ENCODE data around the gene TRIOBP. TPM values are rescaled to one million over a fixed set of nuclear protein-coding genes. Genes with fewer than 3 reads are reported as not detected.
"Not testable (repeated sequence)": the region's sequence is repeated elsewhere in the genome, so short reads cannot be mapped to it uniquely, and the experiment has no call there.

TRIOBP gene
- total RNA-seq, 1 donor from 2014 or later: 33.7 TPM

- DNase-seq: no peak
- H3K36me3 Mint-ChIP-seq (ENCODE audit: unreplicated experiment): no peaks in the 10 kb centered on the region
- peaks cover 2% of the 10 kb centered on the region for H3K27me3 Mint-ChIP-seq (ENCODE audit: unreplicated experiment)
- peaks cover 5% of the 10 kb centered on the region for H3K9me3 Mint-ChIP-seq (ENCODE audit: unreplicated experiment)
- no peak for TF ChIP-seq CTCF (IDR thresholded peaks at IDR 0.05; ENCODE audit: partially characterized antibody, unreplicated experiment)
- H3K4me1 Mint-ChIP-seq (ENCODE audit: low read depth, unreplicated experiment): peaks cover 6% of the 10 kb centered on the region
- H3K27ac Mint-ChIP-seq (ENCODE audit: unreplicated experiment): no peak overlapping the region
- H3K4me3 Mint-ChIP-seq (ENCODE audit: unreplicated experiment): no peak overlapping the region
Measured at GRCh38 chr22:37796079-37796478, 99.2 kb downstream of the TRIOBP start.

- not testable (repeated sequence) for H3K4me3 Mint-ChIP-seq (ENCODE audit: unreplicated experiment); H3K4me1 Mint-ChIP-seq (ENCODE audit: low read depth, unreplicated experiment); H3K27me3 Mint-ChIP-seq (ENCODE audit: unreplicated experiment); H3K9me3 Mint-ChIP-seq (ENCODE audit: unreplicated experiment); DNase-seq; H3K27ac Mint-ChIP-seq (ENCODE audit: unreplicated experiment); H3K36me3 Mint-ChIP-seq (ENCODE audit: unreplicated experiment)
Measured at GRCh38 chr22:37797259-37797658, 100.4 kb downstream of the TRIOBP start.

- TF ChIP-seq CTCF (IDR thresholded peaks at IDR 0.05; ENCODE audit: partially characterized antibody, unreplicated experiment): no peak
- peaks cover 6% of the 10 kb centered on the region for H3K4me1 Mint-ChIP-seq (ENCODE audit: low read depth, unreplicated experiment)
- DNase-seq: no peak
- H3K36me3 Mint-ChIP-seq (ENCODE audit: unreplicated experiment): no peaks in the 10 kb centered on the region
- no peak overlapping the region for H3K27ac Mint-ChIP-seq (ENCODE audit: unreplicated experiment)
- H3K4me3 Mint-ChIP-seq (ENCODE audit: unreplicated experiment): peak overlapping the region; percentile 53
- peaks cover 3% of the 10 kb centered on the region for H3K9me3 Mint-ChIP-seq (ENCODE audit: unreplicated experiment)
- H3K27me3 Mint-ChIP-seq (ENCODE audit: unreplicated experiment): peaks cover 2% of the 10 kb centered on the region
Measured at GRCh38 chr22:37797874-37798500, 101.1 kb downstream of the TRIOBP start.

GRCh38 chr22:37799979-37800378, 103.1 kb downstream of the TRIOBP start:
- not testable (repeated sequence) for H3K36me3 Mint-ChIP-seq (ENCODE audit: unreplicated experiment); H3K4me3 Mint-ChIP-seq (ENCODE audit: unreplicated experiment); DNase-seq; H3K27me3 Mint-ChIP-seq (ENCODE audit: unreplicated experiment); H3K4me1 Mint-ChIP-seq (ENCODE audit: low read depth, unreplicated experiment); H3K9me3 Mint-ChIP-seq (ENCODE audit: unreplicated experiment)
- H3K27ac Mint-ChIP-seq (ENCODE audit: unreplicated experiment): peak overlapping the region; percentile 13

- DNase-seq: no peak
- Mint-ChIP-seq H3K4me1 (ENCODE audit: low read depth, unreplicated experiment) (peaks cover 19% of the 10 kb centered on the region), H3K4me3 (ENCODE audit: unreplicated experiment) (peak overlapping the region; percentile 90), H3K27ac (ENCODE audit: unreplicated experiment) (peak overlapping the region; percentile 22), H3K27me3 (ENCODE audit: unreplicated experiment) (peaks cover 8% of the 10 kb centered on the region), H3K9me3 (ENCODE audit: unreplicated experiment) (peaks cover 7% of the 10 kb centered on the region), H3K36me3 (ENCODE audit: unreplicated experiment) (no peaks in the 10 kb centered on the region)
- TF ChIP-seq CTCF (IDR thresholded peaks at IDR 0.05; ENCODE audit: partially characterized antibody, unreplicated experiment): no peak
Measured at GRCh38 chr22:37801946-37802309, 105.1 kb downstream of the TRIOBP start.

- peak overlapping the region; percentile 90 for H3K4me3 Mint-ChIP-seq (ENCODE audit: unreplicated experiment)
- H3K27me3 Mint-ChIP-seq (ENCODE audit: unreplicated experiment): peaks cover 8% of the 10 kb centered on the region
- no peaks in the 10 kb centered on the region for H3K36me3 Mint-ChIP-seq (ENCODE audit: unreplicated experiment)
- peaks cover 19% of the 10 kb centered on the region for H3K4me1 Mint-ChIP-seq (ENCODE audit: low read depth, unreplicated experiment)
- peak overlapping the region; percentile 89 for H3K27ac Mint-ChIP-seq (ENCODE audit: unreplicated experiment)
- peaks cover 8% of the 10 kb centered on the region for H3K9me3 Mint-ChIP-seq (ENCODE audit: unreplicated experiment)
- peak; percentile 82 for DNase-seq
- TF ChIP-seq CTCF (IDR thresholded peaks at IDR 0.05; ENCODE audit: partially characterized antibody, unreplicated experiment): no peak
Measured at GRCh38 chr22:37802310-37803194, 105.7 kb downstream of the TRIOBP start.
